Measurements from ENCODE around the gene NAT9.

The NAT9 gene

GRCh38 chr17:74760404-74761105 is 15.6 kb downstream of the NAT9 start:
- no peak for DNase-seq

GRCh38 chr17:74759941-74760340 is 16.2 kb downstream of the NAT9 start:
- no peak for DNase-seq

- DNase-seq: peak; percentile 33
Observed at GRCh38 chr17:74759243-74759801, 16.8 kb downstream of the NAT9 start.

- no peak for DNase-seq
Observed at GRCh38 chr17:74758848-74759168, 17.3 kb downstream of the NAT9 start.

- no peak for DNase-seq
Observed at GRCh38 chr17:74757931-74758847, 18.0 kb downstream of the NAT9 start.

- no peak for DNase-seq
Observed at GRCh38 chr17:74757502-74757901, 18.6 kb downstream of the NAT9 start.

- no peak for DNase-seq
Observed at GRCh38 chr17:74756891-74757290, 19.3 kb downstream of the NAT9 start.

- DNase-seq: no peak
Observed at GRCh38 chr17:74755533-74755932, 20.6 kb downstream of the NAT9 start.

- peak; percentile 32 for DNase-seq
Observed at GRCh38 chr17:74754832-74755231, 21.3 kb downstream of the NAT9 start.

- DNase-seq: no peak
Observed at GRCh38 chr17:74752822-74753401, 23.2 kb downstream of the NAT9 start.

- no peak for DNase-seq
Observed at GRCh38 chr17:74752415-74752814, 23.7 kb downstream of the NAT9 start.

GRCh38 chr17:74750327-74751069 is 25.6 kb downstream of the NAT9 start:
- DNase-seq: no peak

- no peak for DNase-seq
Observed at GRCh38 chr17:74750039-74750326, 26.2 kb downstream of the NAT9 start.

- peak; percentile 50 for DNase-seq
Observed at GRCh38 chr17:74749279-74750038, 26.7 kb downstream of the NAT9 start.

GRCh38 chr17:74748529-74749278 is 27.4 kb downstream of the NAT9 start, which contains the start of gene NHERF1:
Gene NHERF1, plus strand, starts transcription at chr17:74748628. Its CDS starts 219 bp downstream, at chr17:74748847.
- DNase-seq: peak; percentile 95

- DNase-seq: no peak
Observed at GRCh38 chr17:74748279-74748528, 27.9 kb downstream of the NAT9 start.

- DNase-seq: no peak
Observed at GRCh38 chr17:74746922-74747321, 29.2 kb downstream of the NAT9 start.

- DNase-seq: no peak
Observed at GRCh38 chr17:74746376-74746775, 29.8 kb downstream of the NAT9 start.

GRCh38 chr17:74745548-74746177 is 30.5 kb downstream of the NAT9 start:
- DNase-seq: no peak

- DNase-seq: peak; percentile 82
Observed at GRCh38 chr17:74744714-74745547, 31.2 kb downstream of the NAT9 start.

Measured in stimulated activated CD4-positive, alpha-beta T cell treated with anti-CD3 and anti-CD28 coated beads, Interleukin-4, amount 100 ng/mL, for 1 hour (primary cell).